Pancreas (tissue), 10 donors: Measurements from ENCODE around the gene ABCD2. TPM values are rescaled to one million over a fixed set of nuclear protein-coding genes. Genes with fewer than 3 reads are reported as not detected.

Experiments
- ATAC-seq, 4 donors: fragments of 200-7000 bp; cut with Tn5 transposase; one replicate each; pipeline versions ENCODE4 v1.8.0 to v1.9.1; 2020; ENCODE audit warnings: mild to moderate bottlenecking in 4 of 4, moderate library complexity in 4 of 4
- DNase-seq, 6 donors: peaks; one replicate each; pipeline ENCODE4 v3.0.0-alpha.2; 2020
- FAIRE-seq: peaks from 2 replicates; lab custom pipeline; 2012; peaks lifted over from hg19 to GRCh38; lab: Jason Lieb, UNC
- H3K27ac ChIP-seq, 4 donors: fragments of 200-600 bp; sonication (generic); 1 replicate in 3 of 4; 2 replicates in 1 of 4; pipeline versions ENCODE4 v1.5.0 to v1.8.0; 2020
- H3K27me3 ChIP-seq, 4 donors: fragments of 200-600 bp; one replicate each; pipeline ENCODE4 v1.8.0; 2021
- H3K36me3 ChIP-seq, 3 donors: fragments of 200-600 bp; sonication (generic) in 1 of 3; one replicate each; pipeline versions ENCODE4 v1.5.0 to v1.8.0; 2020 to 2021
- H3K4me1 ChIP-seq, 3 donors: fragments of 200-600 bp; one replicate each; pipeline ENCODE4 v1.8.0; 2021
- H3K4me3 ChIP-seq, 4 donors: fragments of 200-600 bp; sonication (generic) in 2 of 4; one replicate each; pipeline versions ENCODE4 v1.5.0 to v1.8.0; 2020 to 2021
- H3K9me3 ChIP-seq, 4 donors: fragments of 200-600 bp; one replicate each; pipeline ENCODE4 v1.8.0; 2021
- CTCF ChIP-seq, 4 donors: fragments of 200-600 bp; sonication (generic) in 3 of 4; IDR thresholded peaks; one replicate each; pipeline versions ENCODE4 v1.5.0 to v1.8.0; 2021; ENCODE audit warnings: antibody characterized with exemption in 4 of 4
- WGBS, 2 donors: extraction: QIAGEN DNeasy Blood & Tissue Kit; methylation state at CpG; one replicate each; pipeline ENCODE4 v1.1.7; 2013; 5-methylcytosine and 5-hydroxymethylcytosine counted together
- intact Hi-C, 3 donors: fragments of 100-400 bp; cut with DNase I; formaldehyde crosslinking; loops; one replicate each; pipeline versions ENCODE4 v1.11.1 to v1.14.2; 2022
- polyA plus RNA-seq, 2 donors: library from polyadenylated mRNA; stranded (reverse); fragments of 200-250 nt; gene quantifications; one replicate each; pipeline ENCODE4 v1.2.3, GENCODE V29; 2013
- total RNA-seq, 6 donors: library from RNA; stranded (reverse); fragmentation: NEBNext Ultra II Directional in 4 of 6; extraction: Animal tissue kit (Norgen Biotek cat#: 25700) in 4 of 6; gene quantifications; one replicate each; pipeline versions ENCODE4 v1.2.1 to v1.2.4, GENCODE V29; 2021 to 2023
- donor health status: healthy with polysubstance abuse.
- donor health status: DM: no; HTN: no; CAD: no; lungs with moderate emphysema.
- donor health status: DM: no; HTN: no; CAD: no.
- donor health status: control.
- donor health status: control.
- donor health status: Bipolar disorder and iron deficiency.
- donor health status: DM: yes; HTN: yes; CAD: no.
- donor health status: DM: no; HTN: no; CAD: no.
- donor health status: DM: no; HTN: no; CAD: no.
- donor health status: DM: yes; HTN: yes; CAD: no.

The ABCD2 gene
- total and polyA plus RNA-seq, 8 donors: 0.03 to 0.38 (median 0.05) TPM; not detected in 1

- no peak overlapping the region for H3K27ac ChIP-seq
- no peaks in the 10 kb centered on the region for H3K36me3 ChIP-seq
- ATAC-seq: no peak
- no peaks in the 10 kb centered on the region for H3K27me3 ChIP-seq
- no peaks in the 10 kb centered on the region for H3K4me1 ChIP-seq
- TF ChIP-seq CTCF (IDR thresholded peaks at IDR 0.05): no peak
- no peak for FAIRE-seq
- no peak overlapping the region for H3K4me3 ChIP-seq
- no peaks in the 10 kb centered on the region for H3K9me3 ChIP-seq
- intact Hi-C loops: no loop called here
- WGBS, 2 donors: 11 to 20% methylated on average over 2 of the region's 2 CpGs
- no peak for DNase-seq
Observed at GRCh38 chr12:39505023-39505422, 114.6 kb downstream of the ABCD2 start.

DNA sequence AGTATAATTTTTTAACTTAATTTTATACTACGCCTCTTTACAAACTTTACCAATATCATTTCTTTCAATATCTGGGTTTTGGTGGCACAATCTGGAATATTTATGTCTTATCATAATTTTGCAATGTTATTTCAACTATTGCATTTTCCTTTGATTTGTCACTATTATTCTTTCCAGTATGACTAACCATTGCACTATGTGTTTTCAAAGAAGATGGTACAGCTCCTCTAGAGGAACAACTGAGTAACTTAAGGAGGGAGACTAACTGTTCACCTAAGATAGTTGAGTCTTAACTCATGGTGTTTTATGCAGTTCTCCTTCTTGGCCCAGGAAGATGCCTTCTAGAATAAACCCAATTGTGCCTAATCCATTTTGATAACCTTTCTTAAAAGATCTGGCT lies 116.2 kb downstream of the ABCD2 start:
- Histone ChIP-seq H3K36me3 (no peaks in the 10 kb centered on the region), H3K4me3 (no peak overlapping the region), H3K27me3 (no peaks in the 10 kb centered on the region), H3K27ac (no peak overlapping the region), H3K4me1 (no peaks in the 10 kb centered on the region), H3K9me3 (no peaks in the 10 kb centered on the region)
- no peak for DNase-seq
- WGBS, 2 donors: 100% methylated on average over 1 of the region's 1 CpG
- no peak for FAIRE-seq
- intact Hi-C loops: no loop called here
- no peak for ATAC-seq
- no peak for TF ChIP-seq CTCF (IDR thresholded peaks at IDR 0.05)

GRCh38 chr12:39502726-39503125 lies 116.9 kb downstream of the ABCD2 start:
- 80 to 85% methylated on average over 1 of the region's 1 CpG for whole genome bisulfite sequencing, 2 donors
- H3K27me3 ChIP-seq: no peaks in the 10 kb centered on the region
- intact Hi-C loops: no loop called here

More at GRCh38 chr12:39502726-39503125, 116.9 kb downstream of the ABCD2 start:
- no peaks in the 10 kb centered on the region for H3K36me3 ChIP-seq
- no peaks in the 10 kb centered on the region for H3K4me1 ChIP-seq
- ATAC-seq (no peak), FAIRE-seq (no peak), DNase-seq (no peak)
- no peak for TF ChIP-seq CTCF (IDR thresholded peaks at IDR 0.05)
- no peak overlapping the region for H3K4me3 ChIP-seq
- H3K27ac ChIP-seq: no peak overlapping the region
- no peaks in the 10 kb centered on the region for H3K9me3 ChIP-seq

Other genes starting within 250 kb of the ABCD2 start
- gene KIF21A, start 176.7 kb downstream of the ABCD2 start, total RNA-seq: 10 to 100 TPM; 11.0 to 17.3 (median 15.9) TPM
- gene KIF21A, start 176.7 kb downstream of the ABCD2 start, polyA plus RNA-seq: 10 to 100 TPM in 1 of 2 donors, 1 to 10 TPM in 1; 6.3 to 13.1 TPM